DLD1 (cell line): Measurements from ENCODE around the gene SMCHD1.
"Not testable (repeated sequence)": the region's sequence is repeated elsewhere in the genome, so short reads cannot be mapped to it uniquely, and the experiment has no call there.

Source experiments
- in situ Hi-C: cut with HindIII; loops from 2 replicates; pipeline ENCODE4 v1.10.0; 2017; ENCODE audit warnings: low sequenced_read_pairs

Gene SMCHD1

DNA sequence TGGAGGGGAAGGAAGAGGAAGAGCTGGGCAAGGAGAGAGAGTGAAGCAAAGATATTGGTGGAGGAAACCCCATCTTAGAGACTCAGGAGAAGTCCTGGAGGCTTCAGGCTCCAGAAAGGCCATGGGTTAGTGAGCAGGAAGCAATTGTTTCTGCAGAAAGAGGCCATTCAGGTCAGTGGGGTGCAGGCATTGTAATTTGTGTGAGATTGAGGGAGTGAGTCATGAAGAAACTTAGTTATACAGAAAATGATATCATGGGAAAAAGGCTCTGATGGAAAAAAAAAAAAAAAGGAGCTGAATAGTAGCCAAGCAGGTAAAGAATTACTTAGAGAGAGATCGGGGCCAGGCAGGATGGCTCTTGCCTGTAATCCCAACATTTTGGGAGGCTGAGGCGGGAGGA lies 195.3 kb downstream of the SMCHD1 start:
- in situ Hi-C loops = no loop called here

DNA sequence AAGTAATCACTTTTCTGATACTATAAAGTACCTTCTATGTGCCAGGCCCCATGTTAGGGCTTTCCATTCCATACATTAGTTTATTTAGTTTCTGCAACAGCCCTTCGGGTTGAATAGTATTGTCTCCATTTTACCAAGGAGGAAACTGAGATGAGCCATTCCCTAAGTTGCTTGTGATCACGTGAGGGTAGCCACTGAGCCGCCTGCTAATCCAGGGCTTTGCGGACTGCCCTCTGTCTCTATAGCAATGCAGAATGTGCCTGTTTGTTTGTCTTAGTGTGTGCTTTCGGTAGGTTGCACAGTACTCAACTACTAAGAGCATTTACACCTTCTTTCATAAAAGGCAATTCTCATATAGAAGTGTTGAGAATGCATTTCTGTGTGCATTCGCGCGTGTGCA lies 196.2 kb downstream of the SMCHD1 start:
- in situ Hi-C loops = no loop called here

DNA sequence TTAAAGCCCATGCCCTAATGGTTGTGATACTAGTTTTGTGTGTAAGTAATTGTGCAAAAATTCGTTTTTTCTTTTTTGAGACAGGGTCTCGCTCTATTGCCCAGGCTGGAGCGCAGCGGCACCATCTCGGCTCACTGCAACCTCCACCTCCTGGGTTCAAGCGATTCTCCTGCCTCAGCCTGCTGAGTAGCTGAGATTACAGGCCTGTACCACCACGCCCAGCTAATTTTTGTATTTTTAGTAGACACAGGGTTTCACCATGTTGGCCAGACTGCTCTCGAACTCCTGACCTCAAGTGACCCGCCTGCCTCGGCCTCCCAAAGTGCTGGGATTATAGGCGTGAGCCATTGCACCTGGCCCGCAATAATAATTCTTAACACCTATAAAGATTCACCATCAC lies 196.9 kb downstream of the SMCHD1 start:
- in situ Hi-C loops = not testable (repeated sequence)

DNA sequence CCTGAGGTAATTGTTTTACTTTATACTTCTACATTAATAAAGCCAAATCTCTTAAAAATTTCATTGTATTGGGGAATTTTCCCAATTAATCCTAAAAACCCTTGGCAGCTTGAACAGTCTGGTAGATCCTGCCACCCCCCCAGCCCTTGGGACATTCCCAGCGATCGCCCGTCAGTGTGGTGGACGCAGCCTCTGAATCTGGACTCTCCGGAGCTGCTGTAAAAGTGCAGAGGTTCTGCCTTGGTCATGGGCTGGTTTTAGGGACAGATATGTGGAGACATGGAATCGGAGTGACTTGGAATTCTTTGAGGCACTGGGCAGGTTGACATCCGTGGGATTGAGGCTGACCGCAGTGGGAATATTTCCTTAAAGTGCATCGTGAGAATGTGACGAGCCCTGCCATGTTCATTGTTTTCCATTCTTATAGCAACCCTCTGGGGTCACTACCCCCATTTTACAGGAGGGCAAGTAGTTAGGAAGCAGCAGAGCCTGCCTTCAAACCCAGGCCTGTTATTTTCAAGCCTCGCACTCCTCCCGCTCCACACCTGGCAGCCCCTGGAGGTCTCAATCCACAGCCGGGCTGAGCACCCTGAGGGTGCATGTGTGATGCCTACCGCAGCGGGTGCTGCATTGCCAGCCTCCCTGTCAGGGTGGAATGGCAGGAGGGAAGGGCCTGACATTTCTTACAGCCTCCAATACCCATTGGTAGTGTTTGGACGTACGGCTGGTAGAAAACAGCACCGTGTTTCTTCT lies 197.8 kb downstream of the SMCHD1 start:
- in situ Hi-C loops = no loop called here

DNA sequence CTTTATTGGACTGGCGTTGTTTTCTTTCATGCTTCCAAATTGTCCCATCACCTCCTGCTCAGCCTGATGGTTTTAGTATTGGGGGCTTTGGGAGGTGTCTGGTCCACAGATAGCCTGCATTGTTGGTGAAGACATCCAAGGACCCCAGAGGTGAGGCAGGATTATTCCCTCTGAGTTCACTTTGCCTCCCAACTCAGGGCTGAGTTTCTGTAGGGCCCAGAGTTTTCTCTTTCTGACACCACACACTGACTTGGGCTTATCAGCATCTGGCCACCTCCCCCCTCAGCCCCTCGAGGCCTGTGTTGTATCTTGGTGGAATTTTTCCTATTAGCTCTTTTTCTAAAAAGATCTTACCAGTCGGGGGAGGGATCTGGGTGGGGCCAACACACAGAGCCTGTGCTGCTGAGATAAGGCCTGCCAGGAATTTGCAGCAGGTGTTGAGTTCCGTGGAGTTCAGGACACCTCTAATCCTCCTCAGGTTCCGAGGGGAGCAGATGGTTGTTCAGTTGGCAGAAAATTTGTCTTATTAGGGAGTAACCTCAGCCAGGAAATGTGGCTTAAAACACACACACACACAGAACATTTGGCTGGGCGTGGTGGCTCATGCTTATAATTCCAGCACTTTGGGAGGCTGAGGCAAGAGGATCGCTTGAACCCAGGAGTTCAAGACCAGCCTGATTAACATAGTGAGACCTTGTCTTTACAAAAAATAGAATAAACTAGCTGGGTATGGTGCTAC lies 198.6 kb downstream of the SMCHD1 start:
- in situ Hi-C loops = no loop called here
